Renal pelvis (tissue), 4 donors: ENCODE data around the gene PHB1. TPM values are rescaled to one million over a fixed set of nuclear protein-coding genes. Genes with fewer than 3 reads are reported as not detected.
"Not testable (repeated sequence)": the region's sequence is repeated elsewhere in the genome, so short reads cannot be mapped to it uniquely, and the experiment has no call there.

ENCODE experiments used
- DNase-seq: peaks from one replicate; pipeline ENCODE4 v3.0.0-alpha.2; 2013
- polyA plus RNA-seq, 3 donors: library from polyadenylated mRNA; unstranded; fragments of 120-200 nt; gene quantifications; one replicate each; pipeline ENCODE4 v1.2.1, GENCODE V29; 2013; ENCODE audit not compliant: insufficient read length in 3 of 3

The PHB1 gene
- polyA plus RNA-seq, 3 donors = 231 to 273 (median 243) TPM

DNA sequence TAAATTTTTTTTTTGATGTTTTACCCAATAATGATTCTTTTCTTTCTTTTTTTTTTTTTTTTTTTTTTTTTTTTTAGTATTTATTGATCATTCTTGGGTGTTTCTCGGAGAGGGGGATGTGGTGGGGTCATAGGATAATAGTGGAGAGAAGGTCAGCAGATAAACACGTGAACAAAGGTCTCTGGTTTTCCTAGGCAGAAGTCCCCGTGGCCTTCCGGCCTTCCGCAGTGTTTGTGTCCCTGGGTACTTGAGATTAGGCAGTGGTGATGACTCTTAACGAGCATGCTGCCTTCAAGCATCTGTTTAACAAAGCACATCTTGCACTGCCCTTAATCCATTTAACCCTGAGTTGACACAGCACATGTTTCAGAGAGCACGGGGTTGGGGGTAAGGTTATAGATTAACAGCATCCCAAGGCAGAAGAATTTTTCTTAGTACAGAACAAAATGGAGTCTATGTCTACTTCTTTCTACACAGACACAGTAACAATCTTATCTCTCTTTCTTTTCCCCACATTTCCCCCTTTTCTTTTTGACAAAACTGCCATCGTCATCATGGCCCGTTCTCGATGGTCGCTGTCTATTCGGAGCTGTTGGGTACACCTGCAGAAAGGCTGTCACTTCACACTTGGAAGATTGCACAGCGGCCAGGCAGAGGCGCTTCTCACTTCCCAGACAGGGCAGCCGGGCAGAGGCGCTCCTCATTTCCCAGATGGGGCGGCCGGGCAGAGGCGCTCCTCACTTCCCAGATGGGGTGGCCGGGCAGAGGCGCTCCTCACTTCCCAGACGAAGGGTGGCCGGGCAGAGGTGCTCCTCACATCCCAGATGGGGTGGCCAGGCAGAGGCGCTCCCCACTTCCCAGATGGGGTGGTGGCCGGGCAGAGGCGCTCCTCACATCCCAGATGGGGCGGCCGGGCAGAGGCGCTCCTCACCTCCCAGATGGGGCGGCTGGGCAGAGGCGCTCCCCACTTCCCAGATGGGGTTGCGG lies 4.4 kb upstream of the PHB1 start:
- not testable (repeated sequence) for DNase-seq

DNA sequence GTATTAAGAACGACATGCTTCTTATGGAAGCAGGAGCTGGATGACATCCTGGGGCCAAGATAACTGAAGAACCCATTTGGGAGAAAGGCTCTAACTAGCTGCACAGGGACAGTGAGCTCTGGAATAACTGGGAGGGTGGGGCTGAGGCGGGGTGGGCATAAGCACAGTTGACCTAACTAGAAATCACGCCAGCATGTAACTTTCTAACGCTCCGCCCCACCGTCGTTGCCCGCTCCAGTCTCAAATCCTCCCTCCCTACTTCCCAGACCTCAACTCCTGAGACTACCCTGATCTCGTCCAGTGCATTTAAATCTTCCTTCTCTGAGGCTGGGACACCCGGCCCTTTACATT lies 436 bp downstream of the PHB1 start:
- DNase-seq = no peak

DNA sequence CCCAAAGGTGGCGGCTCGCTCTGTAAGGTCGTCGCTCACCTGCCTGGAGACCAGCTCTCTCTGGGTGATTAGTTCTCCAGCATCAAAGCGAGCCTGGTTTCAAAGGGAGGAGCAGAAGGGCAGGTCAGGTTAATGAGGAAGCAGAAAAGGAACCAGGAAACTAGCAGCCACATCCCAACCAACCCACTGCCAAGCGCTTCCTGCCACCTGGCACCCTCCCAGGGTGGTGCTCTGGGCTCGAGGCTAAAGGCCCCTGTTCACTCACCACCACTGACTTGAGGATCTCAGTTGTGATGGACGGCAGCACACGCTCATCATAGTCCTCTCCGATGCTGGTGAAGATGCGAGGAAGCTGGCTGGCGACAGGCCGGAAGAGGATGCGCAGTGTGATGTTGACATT lies 5.6 kb downstream of the PHB1 start:
- DNase-seq = no peak

DNA sequence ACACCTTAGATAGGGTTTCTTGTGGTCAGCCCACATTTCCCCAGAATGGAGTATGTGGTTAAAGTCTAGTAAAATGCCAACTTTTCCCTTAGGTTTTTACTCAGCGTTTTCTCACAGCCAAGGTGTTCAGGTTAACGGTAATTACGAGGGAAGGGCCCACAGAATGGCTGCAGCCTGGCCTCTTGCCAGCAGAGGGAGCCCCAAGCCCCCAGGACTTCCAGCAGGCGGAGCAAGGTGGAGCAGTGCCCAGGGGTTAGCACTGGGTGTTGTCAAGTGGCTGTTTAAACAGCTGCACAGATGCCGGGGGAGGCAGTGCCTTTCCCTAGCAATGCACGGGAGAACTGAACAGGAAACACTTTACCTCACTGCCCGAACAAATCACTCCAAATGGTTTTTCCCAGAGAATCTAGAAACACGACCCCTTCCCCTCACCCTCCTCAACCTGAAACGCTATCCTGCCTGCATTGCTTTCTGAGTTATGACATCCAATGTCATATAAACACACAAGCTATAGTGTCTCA lies 6.6 kb downstream of the PHB1 start:
- peak; percentile 76 for DNase-seq

DNA sequence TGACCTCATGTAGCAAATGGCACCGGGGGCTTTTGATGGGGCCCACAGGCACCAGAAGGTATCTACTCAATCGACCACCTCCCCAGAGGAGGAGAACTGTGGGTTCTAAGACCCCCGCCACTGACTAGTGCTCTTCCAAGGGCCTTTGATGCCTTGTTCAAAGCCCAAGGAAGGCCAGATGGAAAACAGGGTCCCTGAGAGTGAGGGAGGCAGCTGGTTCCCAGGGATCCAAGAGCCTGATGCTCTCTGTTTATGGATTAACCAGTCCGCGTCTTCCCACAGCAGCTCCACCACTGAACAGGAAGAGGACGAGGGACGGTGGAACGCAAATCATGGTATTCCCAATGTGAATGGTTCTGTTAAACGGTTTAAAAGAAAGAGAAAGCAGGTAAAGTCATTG lies 7.6 kb downstream of the PHB1 start:
- no peak for DNase-seq

DNA sequence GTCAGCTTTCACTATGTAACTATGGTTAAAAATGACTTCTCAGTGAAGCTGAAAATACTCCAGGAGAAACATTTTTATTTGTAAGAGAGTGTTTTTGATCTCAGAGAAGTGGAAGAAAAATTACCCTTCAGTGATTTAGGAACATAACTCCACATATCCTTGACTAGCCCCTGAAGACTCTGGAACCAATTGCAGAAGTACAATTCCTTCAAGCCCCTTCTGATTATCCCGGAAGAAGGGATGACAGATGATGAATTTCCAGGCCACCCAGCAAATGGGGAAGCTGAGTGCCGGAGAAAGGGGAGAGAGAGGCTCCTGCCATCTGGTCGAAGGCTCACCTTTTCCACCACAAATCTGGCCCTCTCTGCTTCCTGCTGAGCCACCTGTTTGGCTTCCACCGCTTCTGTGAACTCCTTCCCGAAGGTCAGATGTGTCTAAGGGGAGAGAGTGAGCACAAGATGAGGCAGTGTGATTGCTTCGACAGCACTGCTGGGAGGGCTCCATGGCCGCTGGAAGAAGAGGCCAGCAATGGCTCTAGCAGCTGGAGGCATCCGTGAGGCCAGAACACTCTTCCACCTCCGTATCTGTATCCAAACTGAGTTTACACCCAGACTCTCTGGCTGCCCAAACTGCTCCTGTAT lies 8.1 kb downstream of the PHB1 start:
- no peak for DNase-seq

DNA sequence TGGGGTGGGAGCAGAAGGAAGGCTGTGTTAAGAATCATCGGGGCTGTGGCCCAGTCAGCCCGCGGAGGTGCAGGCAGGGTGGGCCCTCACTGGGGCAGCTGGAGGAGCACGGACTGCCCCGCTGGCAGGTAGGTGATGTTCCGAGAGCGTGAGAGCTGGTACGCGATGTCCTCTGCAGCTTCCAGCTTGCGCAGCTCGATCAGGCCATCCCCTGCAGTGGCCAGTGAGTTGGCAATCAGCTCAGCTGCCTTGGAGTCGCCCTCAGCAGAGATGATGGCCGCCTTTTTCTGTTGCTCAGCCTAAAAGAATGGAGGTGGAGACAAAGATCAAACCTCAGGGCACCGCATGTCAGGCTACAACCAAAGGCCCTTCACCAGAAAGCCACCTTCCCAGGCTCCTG lies 9.8 kb downstream of the PHB1 start:
- no peak for DNase-seq

DNA sequence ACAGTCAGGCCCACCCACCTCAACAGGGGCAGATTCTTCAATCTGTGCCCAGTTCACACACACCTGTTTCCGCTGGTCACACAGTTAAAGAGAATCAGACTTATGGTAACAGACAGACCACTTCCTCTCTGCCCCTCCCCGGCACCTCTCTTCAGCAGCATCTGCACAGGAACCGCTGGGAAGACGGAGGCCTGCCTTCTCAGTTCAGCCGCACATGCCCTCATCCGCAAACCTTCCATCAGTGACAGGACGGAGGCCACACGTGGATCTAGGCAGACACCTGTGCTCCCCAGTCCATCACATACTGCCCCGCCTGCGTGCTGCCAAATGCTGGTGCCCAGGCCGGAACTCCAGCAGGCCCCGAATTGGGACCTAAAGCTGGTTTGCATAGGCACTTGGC lies 10.3 kb downstream of the PHB1 start:
- no peak for DNase-seq

DNA sequence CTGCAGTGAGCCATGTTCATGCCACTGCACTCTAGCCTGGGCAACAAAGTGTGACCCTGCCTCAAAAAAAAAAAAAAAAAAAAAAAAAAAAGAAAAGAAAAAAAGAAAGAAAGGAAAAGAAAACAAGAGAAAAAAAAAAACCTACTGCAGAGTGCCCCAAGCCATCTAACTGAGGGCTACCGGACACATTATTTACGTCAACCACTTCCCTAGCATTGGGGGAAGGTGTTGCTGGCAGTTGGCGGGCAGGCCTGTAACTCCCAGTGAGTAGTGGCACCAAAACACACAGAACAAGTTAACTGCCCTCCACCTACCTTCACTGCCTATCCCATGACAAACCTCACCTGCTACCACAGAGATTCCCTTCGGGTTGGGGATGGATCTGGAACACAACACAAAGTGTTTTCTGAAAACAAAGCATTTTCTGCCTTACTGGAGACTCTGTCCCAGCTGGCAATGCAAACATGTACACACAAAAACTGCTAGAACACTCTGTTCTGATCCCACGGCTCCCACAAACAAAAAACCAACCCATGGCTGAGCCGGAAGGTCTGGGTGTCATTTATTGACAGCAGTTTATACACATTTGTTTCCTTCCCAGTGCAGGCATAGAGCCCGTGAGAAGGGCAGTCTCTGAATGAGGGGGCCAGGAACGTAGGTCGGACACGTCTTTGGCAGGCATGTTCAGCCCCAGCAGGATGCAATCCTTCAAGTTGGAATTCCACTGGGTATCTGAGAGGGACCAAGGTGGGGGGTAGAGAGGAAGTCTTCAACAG lies 11.0 kb downstream of the PHB1 start:
- DNase-seq = no peak

DNA sequence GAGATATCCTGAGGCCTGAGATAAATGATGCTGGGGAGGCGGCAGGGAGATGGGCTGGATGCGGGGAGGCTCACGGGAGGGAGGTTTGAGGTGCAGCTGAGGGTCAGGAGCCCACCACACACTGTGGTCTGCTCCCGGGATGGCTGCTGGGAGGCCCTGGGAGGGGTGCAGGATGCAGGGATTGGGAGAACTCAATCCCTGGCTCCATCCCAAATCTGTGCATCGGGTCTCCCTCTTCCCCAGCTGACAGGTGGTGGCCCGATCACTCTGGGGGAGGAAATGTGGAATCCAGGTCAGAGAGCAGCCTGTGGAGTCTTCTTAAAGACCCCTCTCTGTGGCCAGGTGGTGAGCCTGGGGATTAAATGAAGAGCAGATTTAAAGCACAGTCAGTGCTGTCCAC lies 12.0 kb downstream of the PHB1 start:
- no peak for DNase-seq

DNA sequence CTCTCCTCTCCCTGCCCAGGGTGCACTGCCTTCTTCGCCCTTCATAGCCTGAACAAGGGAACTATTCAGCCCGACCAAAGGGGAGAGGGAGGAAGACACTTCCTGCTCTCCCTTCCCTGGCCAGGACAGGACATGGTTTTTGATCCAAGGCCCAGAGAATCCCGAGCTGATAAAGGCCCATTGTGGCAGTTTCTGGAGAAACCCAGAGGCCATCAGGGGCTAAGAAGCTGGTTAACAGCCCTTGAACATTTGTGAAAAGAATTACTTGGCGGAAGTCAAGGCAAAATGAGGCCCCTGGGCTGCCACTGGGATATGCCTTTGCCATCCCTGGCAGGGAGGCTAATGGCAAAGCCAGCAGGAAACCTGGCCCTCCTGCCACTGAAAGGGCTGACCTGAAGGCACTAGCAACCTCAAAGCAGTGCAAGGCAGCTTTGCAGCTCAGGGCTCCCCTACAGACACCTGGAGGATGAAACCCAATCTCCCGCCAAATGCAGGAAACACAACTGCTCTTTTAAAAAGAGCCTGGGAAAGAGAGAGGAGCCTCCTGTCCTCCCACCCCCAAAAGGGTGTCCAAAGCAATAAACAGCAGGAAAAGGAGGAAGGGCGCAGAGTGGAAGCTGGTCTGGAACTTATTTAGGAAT lies 12.6 kb downstream of the PHB1 start:
- no peak for DNase-seq

DNA sequence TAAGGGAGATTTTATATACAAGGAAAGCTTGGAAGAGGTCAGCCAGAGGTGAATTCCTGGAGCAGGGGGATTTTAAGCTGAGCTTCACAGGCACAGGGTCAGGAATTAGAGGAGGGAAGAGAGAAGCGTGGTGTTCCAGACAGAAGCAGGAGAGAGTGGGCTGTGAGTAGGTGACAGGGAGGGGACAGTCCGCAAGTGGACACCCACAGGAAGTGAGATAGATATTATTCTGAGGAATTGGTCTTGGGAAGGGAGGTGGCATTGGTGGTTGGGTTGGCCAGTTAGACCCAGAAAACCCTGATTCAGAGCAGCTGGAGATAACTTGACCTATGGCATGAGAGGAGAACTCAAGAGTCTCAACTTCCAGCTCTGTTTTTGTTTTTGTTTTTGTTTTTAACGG lies 14.7 kb downstream of the PHB1 start:
- no peak for DNase-seq

DNA sequence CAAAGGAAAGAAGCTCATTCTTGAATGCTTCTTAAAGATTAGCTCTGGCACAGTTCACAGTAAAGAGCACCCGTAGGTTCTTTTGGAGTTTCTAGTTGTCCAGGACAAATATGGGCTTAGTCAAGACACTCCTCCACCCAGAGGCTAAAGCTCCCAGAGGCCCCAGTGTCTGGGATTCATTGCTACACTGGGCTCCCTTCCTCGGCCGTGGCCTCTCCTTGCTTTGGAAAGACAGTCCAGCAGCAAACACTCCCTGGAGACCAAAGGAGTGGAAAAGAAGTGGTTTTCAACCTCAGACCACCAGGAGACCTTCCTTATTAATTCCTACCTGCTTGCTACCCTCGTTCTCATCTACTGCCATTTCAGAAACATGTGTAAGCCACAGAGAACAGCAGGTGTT lies 17.1 kb downstream of the PHB1 start:
- no peak for DNase-seq

DNA sequence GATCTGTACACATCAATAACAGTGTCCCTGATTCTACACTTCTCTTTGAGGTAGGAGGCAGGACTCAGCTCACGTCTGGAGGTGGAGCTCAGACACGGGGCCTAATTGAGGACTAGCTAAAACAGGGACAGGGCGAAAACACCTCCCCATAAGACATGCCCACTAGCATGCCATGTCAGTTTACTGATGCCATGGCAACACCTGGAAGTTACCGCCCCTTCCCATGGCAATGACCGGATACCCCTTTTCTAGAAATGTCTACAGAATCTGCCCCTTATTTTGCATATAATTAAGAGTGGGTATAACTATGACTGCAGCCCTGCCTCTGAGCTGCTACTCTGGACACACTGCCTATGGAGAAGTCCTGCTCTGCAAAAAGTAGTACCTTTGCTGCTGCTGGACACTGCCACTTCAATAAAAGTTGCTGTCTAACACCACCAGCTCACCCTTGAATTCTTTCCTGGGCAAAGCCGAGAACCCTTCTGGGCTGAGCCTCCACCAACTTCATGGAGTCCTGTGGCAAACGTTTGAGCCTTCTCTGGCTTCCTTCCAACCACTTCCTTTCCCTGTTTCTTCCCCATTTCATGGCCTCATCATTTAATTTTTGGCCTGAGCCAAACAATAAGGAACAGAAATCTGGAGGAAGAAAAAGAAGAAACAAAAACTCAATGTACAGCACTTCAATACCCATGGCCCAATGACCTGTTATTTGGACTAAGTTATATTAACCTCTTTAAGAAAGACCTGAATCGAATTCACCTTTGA lies 21.0 kb downstream of the PHB1 start:
- no peak for DNase-seq

DNA sequence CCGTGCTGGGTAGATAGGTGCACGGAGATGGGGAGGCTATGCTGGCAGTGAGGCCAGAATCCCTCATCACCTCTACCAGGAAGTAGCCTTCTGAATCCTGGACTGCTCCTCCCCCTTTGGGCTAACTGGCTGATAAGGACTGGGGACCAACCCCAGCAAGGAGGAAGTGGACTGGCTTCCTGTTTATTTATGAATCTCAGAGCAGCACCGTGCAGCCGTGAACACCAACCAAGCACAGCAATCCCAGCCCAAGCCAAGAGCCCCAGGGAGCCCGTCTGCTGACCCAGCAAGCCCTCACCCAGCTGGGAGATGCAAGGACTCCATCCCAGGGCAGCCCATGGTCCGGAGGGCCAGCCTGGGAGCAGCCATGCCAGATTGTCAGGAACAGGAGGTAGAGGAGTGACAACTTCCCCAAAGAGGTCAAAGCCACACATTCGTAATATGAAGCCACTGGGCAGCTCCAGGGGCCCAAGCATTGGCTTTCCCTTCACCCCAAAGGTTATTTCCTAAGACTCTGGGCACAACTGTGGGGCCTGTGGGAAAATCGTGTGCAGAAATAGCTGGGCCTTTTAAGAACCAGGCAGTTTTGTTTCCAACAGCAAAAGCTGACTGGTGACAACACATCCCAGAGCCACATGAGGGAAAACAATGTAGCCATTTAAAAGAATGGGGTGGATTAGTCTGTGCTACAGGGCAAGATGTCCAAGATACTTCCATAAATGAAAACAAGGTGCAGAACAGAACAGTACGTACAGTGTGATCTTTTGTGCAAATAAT lies 23.9 kb downstream of the PHB1 start:
- DNase-seq = no peak

DNA sequence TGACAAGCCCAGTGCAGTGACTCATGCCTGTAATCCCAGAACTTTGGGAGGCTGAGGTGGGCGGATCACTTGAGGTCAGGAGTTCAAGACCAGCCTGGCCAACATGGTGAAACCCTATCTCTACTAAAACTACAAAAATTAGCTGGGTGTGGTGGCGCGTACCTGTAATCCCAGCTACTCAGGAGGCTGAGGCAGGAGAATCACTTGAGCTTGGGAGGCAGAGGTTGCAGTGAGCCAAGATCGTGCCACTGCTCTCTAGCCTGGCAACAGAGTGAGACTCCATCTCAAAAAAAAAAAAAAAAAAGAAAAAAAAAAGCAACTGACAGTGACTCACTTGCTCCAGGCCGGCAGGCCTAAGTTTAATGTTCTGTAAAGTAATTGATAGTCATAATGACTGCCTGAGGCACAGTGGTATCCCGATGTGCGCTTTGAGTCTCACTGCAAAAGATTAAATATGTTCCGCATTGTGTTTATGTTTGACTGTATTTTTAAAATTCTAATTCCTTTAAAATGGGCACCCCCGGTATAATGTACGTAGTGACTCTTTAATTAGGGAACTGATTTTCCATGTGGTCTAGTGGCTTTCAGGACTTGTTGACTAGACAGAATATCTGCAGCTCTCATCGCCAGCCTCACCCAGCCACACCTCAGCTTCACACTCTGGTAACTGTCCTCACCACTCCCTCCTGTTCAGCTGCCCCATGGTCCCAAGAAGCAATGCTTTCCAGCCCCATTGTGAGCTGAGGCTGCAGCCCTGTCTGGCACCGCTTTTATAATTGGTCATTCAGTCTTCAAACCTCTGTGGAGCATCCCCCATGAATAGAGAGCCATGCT lies 25.0 kb downstream of the PHB1 start:
- not testable (repeated sequence) for DNase-seq

DNA sequence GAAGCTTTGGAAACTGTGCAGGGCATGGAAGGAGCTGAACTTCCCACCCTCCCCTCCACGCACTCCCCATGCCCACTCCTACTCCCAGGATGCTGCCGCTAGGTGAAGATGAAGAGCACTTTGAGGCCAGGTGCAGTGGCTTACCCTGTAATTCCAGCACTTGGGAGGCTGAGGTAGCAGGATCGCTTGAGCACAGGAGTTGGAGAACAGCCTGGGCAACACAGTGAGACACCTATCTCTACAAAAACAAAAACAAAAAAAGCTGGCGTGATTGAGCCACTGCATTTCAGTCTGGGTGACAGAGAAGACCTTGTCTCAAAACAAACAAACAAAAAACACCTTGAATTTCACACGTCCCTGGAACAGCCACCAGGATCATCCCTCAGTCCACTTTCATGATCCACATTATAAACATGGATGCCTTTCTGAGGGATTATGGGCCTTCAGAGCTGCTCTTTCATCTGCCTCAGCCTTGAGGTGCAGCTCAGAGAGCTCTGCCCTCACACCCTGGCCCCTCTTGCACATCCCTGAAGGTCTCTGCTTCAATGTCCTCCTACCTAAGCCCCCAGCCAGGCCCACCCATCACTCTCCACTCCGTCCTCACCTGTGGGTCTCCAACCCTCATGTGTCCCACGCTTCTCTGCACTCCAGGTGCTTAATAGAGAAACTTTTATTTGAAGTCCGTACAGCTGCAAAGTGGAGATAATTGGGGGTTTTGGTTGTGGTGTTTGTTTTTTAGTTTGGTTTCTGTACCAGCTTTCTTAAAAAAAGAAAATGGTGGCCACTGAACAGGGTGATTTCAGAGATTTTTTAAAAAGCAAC lies 25.8 kb downstream of the PHB1 start:
- no peak for DNase-seq

DNA sequence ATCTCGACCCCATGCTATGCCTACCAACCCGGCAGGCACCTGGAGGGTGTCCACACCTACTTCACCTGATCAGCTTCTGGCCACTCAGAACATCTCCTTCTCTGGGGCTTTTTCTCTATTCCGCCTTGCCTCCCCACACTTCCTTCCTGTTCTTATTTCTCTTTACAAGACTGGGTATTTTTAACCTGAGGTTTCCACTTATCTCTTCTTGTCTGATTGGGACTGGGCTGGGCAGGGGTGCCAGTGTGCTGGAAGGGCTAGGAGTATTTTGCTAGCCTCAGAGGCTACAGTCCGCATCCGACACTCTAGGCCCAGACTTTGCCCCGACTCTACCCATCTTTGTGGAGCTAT lies 26.4 kb downstream of the PHB1 start:
- DNase-seq = no peak
